Adrenal gland (tissue), 5 donors: ENCODE data around the gene NECTIN1.

Experiments
- CTCF ChIP-seq, 6 experiments: fragments of 450-650 bp in 4 of 6; fragments of 200-600 bp in 2 of 6; sonication (generic) in 1 of 6; IDR thresholded peaks; 1 replicate in 5 of 6; 2 replicates in 1 of 6; pipeline versions ENCODE4 v1.5.1 to v1.8.0; 2016 to 2021; ENCODE audit warnings: antibody characterized with exemption in 6 of 6, mild to moderate bottlenecking in 2 of 6, moderate library complexity in 1 of 6
- POLR2A ChIP-seq, 2 donors: fragments of 450-650 bp; IDR thresholded peaks; one replicate each; pipeline ENCODE4 v1.6.1; 2017; ENCODE audit warnings: antibody characterized with exemption in 2 of 2, mild to moderate bottlenecking in 2 of 2, moderate library complexity in 1 of 2
- donor health status: DM: no; HTN: no; CAD: no.

DNA sequence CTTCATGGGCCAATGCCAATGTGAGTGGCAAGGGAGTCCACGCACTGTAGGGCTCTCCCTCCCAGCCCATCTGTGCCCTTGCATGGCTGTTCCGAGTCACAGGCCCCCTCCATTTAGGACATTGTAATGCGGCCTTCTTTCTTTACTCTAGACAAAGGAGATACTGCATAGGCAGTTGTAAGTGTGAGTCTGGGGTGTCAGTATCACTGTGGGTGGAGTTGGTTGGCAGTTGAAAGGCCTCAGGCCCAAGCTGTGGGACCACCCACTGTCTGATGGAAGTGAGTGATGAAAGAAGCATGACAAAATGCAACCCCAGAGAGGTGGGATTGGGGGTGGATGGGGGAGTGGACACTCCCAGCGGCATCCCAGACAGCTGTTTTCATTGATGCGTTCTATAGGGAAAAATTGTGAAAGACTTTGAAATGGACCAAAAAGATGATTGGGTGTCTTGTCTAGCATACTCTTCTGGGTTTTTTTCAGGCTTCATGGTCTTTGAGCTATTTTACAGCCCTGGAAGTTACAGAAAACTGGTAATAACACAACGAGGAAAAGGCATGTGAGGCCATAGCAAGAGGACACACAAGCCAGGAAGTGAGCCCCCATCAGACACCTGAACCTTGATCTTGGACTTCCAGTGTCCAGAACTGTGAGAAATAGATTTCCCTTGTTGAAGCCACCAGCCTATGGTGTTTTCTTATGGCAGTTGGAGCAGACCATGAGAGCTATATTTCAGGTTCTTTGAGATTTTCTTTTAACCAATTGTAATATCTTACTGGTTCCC, 114.6 kb downstream of the NECTIN1 start:
- TF ChIP-seq CTCF (IDR thresholded peaks at IDR 0.05) (no peak), POLR2A (IDR thresholded peaks at IDR 0.05) (no peak)
